GM21381 (cell line): ENCODE results near the gene MYO7A.

Source experiments
- ATAC-seq: cut with Tn5 transposase; IDR thresholded peaks from one replicate; pipeline ENCODE4 v1.9.1; 2021; ENCODE audit warnings: mild to moderate bottlenecking, moderate library complexity; ENCODE audit not compliant: unreplicated experiment

The MYO7A gene

GRCh38 chr11:77159219-77159936 is 31.3 kb downstream of the MYO7A start:
- ATAC-seq = no peak

GRCh38 chr11:77159937-77160495 is 32.0 kb downstream of the MYO7A start:
- no peak for ATAC-seq

GRCh38 chr11:77163271-77163670 is 35.2 kb downstream of the MYO7A start:
- ATAC-seq = no peak

GRCh38 chr11:77165066-77165465 is 37.0 kb downstream of the MYO7A start:
- ATAC-seq = no peak

- ATAC-seq = no peak
Measured at GRCh38 chr11:77166021-77166420, 38.0 kb downstream of the MYO7A start.

GRCh38 chr11:77167111-77167626 is 39.1 kb downstream of the MYO7A start:
- ATAC-seq = no peak

GRCh38 chr11:77167791-77168190 is 39.7 kb downstream of the MYO7A start:
- no peak for ATAC-seq

GRCh38 chr11:77170107-77170506 is 42.1 kb downstream of the MYO7A start:
- no peak for ATAC-seq

- ATAC-seq = no peak
Measured at GRCh38 chr11:77171254-77171653, 43.2 kb downstream of the MYO7A start.

- ATAC-seq = no peak
Measured at GRCh38 chr11:77171885-77172665, 44.0 kb downstream of the MYO7A start.

GRCh38 chr11:77172666-77172982 is 44.6 kb downstream of the MYO7A start:
- ATAC-seq = no peak

- no peak for ATAC-seq
Measured at GRCh38 chr11:77173494-77173893, 45.4 kb downstream of the MYO7A start.

GRCh38 chr11:77174559-77174958 is 46.5 kb downstream of the MYO7A start:
- ATAC-seq = no peak

- ATAC-seq = no peak
Measured at GRCh38 chr11:77175021-77175842, 47.2 kb downstream of the MYO7A start.

- ATAC-seq = no peak
Measured at GRCh38 chr11:77175869-77176539, 48.0 kb downstream of the MYO7A start.

GRCh38 chr11:77176996-77177395 is 49.0 kb downstream of the MYO7A start:
- no peak for ATAC-seq

GRCh38 chr11:77178150-77178549 is 50.1 kb downstream of the MYO7A start:
- ATAC-seq = no peak

GRCh38 chr11:77179048-77179447 is 51.0 kb downstream of the MYO7A start:
- ATAC-seq = no peak

GRCh38 chr11:77179681-77180080 is 51.6 kb downstream of the MYO7A start:
- ATAC-seq = no peak

- ATAC-seq = no peak
Measured at GRCh38 chr11:77180346-77180745, 52.3 kb downstream of the MYO7A start.

- no peak for ATAC-seq
Measured at GRCh38 chr11:77181226-77181625, 53.2 kb downstream of the MYO7A start.
